Measurements from ENCODE around the gene C1QA.

The C1QA gene

GRCh38 chr1:22601610-22602009, 34.8 kb upstream of the C1QA start:
- no peak overlapping the region for H3K4me3 ChIP-seq (ENCODE audit: low read depth, low read length)
- TF ChIP-seq CTCF (IDR thresholded peaks at IDR 0.05; ENCODE audit: low read depth, low read length): no peak

- no peak for TF ChIP-seq CTCF (IDR thresholded peaks at IDR 0.05; ENCODE audit: low read depth, low read length)
- no peak overlapping the region for H3K4me3 ChIP-seq (ENCODE audit: low read depth, low read length)
These were observed 34.2 kb upstream of the C1QA start for GRCh38 chr1:22602060-22602740.

GRCh38 chr1:22606161-22606560, 30.3 kb upstream of the C1QA start:
- TF ChIP-seq CTCF (IDR thresholded peaks at IDR 0.05; ENCODE audit: low read depth, low read length): no peak
- no peak overlapping the region for H3K4me3 ChIP-seq (ENCODE audit: low read depth, low read length)

GRCh38 chr1:22607154-22607553, 29.3 kb upstream of the C1QA start:
- TF ChIP-seq CTCF (IDR thresholded peaks at IDR 0.05; ENCODE audit: low read depth, low read length): no peak
- no peak overlapping the region for H3K4me3 ChIP-seq (ENCODE audit: low read depth, low read length)

- H3K4me3 ChIP-seq (ENCODE audit: low read depth, low read length): no peak overlapping the region
- no peak for TF ChIP-seq CTCF (IDR thresholded peaks at IDR 0.05; ENCODE audit: low read depth, low read length)
These were observed 28.1 kb upstream of the C1QA start for GRCh38 chr1:22608361-22608760.

- H3K4me3 ChIP-seq (ENCODE audit: low read depth, low read length): no peak overlapping the region
- no peak for TF ChIP-seq CTCF (IDR thresholded peaks at IDR 0.05; ENCODE audit: low read depth, low read length)
These were observed 27.1 kb upstream of the C1QA start for GRCh38 chr1:22609291-22609690.

- TF ChIP-seq CTCF (IDR thresholded peaks at IDR 0.05; ENCODE audit: low read depth, low read length): no peak
- no peak overlapping the region for H3K4me3 ChIP-seq (ENCODE audit: low read depth, low read length)
These were observed 24.9 kb upstream of the C1QA start for GRCh38 chr1:22611530-22611947.

All from WI38 (cell line).